GM21381 (cell line): ENCODE data around the gene INO80.

Source experiments
- ATAC-seq: cut with Tn5 transposase; IDR thresholded peaks from one replicate; pipeline ENCODE4 v1.9.1; 2021; ENCODE audit warnings: mild to moderate bottlenecking, moderate library complexity; ENCODE audit not compliant: unreplicated experiment

Gene INO80

DNA sequence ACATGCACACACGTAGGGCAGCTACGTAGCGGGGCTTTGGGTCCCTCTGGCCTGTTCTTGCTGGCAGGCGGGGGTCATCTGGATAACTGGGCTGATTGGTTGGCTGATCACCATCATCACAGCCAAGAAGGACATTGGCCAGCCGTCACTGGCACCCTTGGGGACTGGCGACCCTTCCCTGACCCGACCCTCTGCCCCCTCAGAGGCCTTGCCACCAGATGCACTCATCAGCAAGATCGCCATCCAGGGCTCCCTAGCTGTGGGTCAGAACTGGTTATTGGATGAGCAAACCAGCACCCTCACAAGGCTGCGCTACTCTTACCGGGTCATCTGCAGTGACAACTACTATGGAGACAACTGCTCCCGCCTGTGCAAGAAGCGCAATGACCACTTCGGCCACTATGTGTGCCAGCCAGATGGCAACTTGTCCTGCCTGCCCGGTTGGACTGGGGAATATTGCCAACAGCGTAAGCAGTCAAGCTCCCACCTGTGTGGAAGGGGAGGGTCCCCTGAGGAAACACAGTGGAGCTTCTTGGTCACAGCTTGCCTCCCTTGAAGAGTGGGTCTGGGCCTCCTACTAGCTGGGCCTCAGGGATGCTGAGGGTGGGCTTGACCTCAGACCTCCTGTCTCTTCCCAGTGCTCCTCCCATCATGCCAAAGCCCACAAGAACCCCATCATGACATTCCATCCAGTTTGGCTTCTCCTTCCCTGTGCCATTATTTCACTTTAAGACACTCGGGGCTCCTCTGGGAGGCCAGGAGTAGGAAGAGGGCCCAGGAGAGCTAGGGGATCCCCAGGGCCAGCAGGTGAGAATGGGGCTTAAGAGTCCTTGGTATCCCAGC lies 184.6 kb downstream of the INO80 start:
- no peak for ATAC-seq

DNA sequence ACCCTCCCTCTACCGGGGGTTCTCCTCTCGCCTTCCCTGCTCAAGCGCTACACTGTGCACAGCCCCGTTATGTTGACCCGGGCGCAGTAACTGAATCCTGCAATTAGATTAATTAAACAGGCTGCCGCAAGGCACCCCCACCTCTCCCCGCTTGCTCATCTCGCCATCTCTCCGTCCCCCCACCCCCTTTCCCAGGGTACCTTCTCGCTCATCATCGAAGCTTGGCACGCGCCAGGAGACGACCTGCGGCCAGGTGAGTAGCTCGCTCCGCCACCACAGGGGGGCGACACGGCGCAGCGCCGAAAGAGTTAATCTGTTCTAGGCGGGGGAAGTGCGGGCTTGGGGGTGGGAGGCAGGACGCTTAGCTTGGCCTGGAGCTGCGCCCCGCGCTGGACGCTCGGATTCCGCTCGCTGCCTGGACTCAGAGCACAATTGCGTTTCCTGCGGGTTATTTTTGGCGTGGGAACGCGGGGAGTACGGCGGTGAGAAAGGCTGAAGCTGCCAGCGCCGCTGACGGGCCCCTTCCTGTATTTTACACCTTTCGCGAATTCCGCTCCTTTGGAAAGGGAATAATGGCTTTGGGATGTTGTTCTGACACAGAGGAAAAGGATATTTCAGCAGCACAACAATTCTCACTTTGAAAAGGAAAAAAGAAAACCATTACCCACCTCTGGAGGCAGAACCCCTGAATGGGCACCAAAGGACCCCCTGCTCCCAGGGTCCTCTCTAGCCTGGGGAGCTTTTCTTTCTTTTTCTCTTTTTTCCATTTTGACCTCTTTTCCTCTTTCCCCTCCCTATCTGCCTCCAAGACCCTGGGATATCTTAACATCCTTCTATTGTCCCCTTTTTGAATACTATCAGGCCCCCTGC lies 185.4 kb downstream of the INO80 start:
- no peak for ATAC-seq

DNA sequence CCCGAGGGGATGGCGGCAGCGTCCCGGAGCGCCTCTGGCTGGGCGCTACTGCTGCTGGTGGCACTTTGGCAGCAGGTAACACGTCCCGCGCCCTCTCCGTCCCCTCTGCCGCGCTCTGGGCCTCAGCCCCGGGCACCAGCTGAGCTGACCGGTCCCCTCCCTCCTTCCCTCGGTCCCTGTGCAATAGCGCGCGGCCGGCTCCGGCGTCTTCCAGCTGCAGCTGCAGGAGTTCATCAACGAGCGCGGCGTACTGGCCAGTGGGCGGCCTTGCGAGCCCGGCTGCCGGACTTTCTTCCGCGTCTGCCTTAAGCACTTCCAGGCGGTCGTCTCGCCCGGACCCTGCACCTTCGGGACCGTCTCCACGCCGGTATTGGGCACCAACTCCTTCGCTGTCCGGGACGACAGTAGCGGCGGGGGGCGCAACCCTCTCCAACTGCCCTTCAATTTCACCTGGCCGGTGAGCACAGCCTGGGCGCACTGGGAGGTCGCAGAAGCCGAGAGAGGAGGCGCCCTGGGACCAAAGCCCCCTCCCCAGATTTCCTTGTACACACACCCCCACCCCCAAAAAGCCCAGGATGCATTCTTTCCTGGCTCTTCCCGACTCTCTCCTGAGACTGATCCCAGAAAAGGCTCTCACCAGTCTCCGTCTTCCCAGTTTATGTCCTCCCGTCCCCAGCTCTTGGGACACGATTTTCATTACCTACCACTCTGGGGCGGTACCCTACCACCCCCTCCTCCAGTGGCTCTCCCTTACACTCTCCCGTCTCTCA lies 186.2 kb downstream of the INO80 start:
- ATAC-seq: no peak
